ENCODE measurements around the gene HNRNPH1.

GRCh38 chr5:179588166-179588565, 35.3 kb downstream of the HNRNPH1 start:
- TF ChIP-seq, protein P1, sequence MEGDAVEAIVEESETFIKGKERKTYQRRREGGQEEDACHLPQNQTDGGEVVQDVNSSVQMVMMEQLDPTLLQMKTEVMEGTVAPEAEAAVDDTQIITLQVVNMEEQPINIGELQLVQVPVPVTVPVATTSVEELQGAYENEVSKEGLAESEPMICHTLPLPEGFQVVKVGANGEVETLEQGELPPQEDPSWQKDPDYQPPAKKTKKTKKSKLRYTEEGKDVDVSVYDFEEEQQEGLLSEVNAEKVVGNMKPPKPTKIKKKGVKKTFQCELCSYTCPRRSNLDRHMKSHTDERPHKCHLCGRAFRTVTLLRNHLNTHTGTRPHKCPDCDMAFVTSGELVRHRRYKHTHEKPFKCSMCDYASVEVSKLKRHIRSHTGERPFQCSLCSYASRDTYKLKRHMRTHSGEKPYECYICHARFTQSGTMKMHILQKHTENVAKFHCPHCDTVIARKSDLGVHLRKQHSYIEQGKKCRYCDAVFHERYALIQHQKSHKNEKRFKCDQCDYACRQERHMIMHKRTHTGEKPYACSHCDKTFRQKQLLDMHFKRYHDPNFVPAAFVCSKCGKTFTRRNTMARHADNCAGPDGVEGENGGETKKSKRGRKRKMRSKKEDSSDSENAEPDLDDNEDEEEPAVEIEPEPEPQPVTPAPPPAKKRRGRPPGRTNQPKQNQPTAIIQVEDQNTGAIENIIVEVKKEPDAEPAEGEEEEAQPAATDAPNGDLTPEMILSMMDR (IDR thresholded peaks at IDR 0.05), result no peak
- TF ChIP-seq ZFX (IDR thresholded peaks at IDR 0.05; ENCODE audit: borderline replicate concordance), result no peak

Data from 22Rv1 (cell line).